Measurements from ENCODE around the gene PATL2.

DNA sequence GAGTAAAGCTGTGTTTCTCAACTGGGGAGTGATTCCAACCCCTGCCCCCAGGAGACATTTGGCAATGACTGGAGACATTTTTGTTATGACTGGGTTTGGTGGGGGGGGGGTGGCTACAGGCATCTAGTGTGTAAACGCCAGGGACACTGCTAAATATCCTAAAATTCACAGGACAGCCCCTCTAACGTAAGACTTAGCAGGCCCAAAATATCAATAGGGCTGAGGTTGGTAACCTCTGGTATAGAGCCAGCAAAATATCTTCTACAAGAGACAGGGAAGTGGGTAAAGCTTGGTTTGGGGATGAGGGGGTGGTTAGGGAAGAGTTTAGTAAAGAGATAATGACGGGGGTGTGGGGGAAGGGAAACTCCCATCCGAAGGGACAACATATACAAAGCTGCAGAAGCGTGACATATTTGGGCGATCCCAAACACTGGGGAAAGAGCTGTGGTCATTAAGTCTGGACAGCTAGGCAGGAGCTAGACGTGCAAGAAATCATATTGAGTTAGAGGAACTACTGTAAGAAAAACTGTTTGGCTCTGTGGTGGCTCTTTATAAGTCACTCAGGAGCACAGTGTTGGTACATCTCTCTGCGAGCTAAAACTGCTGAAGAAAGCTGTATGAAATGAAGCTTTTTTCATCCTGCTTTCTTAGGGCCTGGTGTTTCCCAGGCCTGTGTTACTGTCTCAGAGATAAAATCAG, 24.5 kb upstream of the PATL2 start:
- TF ChIP-seq CTCF (IDR thresholded peaks at IDR 0.05): peak in 1 of 6 experiments; percentile 2
- no peak for TF ChIP-seq POLR2A (IDR thresholded peaks at IDR 0.05)

Measured in Peyer's patch (tissue), 4 donors.